Left renal pelvis (tissue), 4 donors: ENCODE data around the gene RNF123. TPM values are rescaled to one million over a fixed set of nuclear protein-coding genes. Genes with fewer than 3 reads are reported as not detected.
"Not testable (repeated sequence)": the region's sequence is repeated elsewhere in the genome, so short reads cannot be mapped to it uniquely, and the experiment has no call there.

Experiments
- DNase-seq, 4 donors: peaks; one replicate each; pipeline ENCODE4 v3.0.0-alpha.2; 2013; ENCODE audit warnings: low read depth in 4 of 4, low spot score in 3 of 4
- polyA plus RNA-seq, 4 donors: library from polyadenylated mRNA; unstranded; fragments of 120-200 nt; gene quantifications; one replicate each; pipeline ENCODE4 v1.2.1, GENCODE V29; 2013; ENCODE audit not compliant: insufficient read length in 4 of 4

The RNF123 gene
- polyA plus RNA-seq, 4 donors = 31.1 to 38.6 (median 34.9) TPM

GRCh38 chr3:49734752-49735151, 45.4 kb downstream of the RNF123 start:
- DNase-seq = no peak

- DNase-seq = no peak
Measured at GRCh38 chr3:49738067-49738713, 48.8 kb downstream of the RNF123 start.

DNA sequence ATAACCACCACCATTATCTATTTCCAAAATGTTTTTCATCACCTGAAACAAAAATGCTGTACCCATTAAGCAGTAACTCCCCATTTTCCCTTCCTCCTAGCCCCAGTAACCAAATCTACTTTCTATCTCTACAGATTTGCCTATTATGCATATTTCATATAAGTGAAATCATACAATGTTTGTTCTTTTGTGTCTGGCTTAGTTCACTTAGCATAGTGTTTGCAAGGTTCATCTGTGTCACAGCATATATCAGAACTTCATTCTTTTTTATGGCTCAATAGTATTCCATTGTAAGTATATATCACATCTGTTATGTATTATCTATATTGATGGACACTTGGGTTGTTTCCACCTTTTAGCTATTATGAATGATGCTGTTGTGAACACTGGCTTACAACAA, 51.1 kb downstream of the RNF123 start:
- DNase-seq = no peak

- DNase-seq = no peak
Measured at GRCh38 chr3:49745986-49746385, 56.6 kb downstream of the RNF123 start.

- DNase-seq = no peak
Measured at GRCh38 chr3:49747792-49748480, 58.6 kb downstream of the RNF123 start.

DNA sequence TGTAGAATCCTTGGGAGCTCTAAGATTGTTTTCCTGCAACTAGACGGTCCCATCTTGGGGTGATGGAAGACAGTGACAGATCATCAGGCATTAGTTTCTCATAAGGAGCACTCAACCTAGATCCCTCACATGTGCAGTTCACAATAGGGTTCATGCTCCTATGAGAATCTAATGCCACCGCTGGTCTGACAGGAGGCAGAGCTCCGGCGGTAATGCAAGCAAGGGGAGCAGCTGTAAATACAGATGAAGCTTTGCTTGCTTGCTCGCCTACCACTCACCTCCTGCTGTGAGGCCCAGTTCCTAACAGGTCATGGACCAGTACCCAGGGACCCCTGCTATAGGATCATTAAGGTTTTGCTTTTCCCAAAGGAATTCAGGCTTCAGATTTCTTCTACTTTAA, 59.5 kb downstream of the RNF123 start:
- DNase-seq = not testable (repeated sequence)

- DNase-seq = no peak
Measured at GRCh38 chr3:49750056-49750455, 60.7 kb downstream of the RNF123 start.

DNA sequence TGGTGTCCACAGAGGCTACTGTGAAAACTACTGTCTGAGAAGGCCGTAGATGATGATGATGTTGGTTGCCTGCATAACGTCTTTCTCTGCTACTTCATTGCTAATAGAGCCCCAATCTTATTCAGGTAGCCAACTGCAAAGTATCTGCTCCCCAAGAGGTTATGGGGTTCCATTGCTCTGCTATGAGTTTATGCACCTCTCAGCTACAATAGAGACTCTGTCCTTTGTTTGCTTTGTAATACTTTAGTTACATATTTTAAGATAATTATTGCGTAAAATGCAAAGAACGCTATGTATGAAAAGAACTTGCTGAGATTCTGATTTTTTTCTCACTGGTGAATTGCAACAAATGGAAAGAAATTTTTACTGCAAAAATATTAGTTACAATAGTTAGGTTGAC, 62.1 kb downstream of the RNF123 start:
- no peak for DNase-seq

- DNase-seq = no peak
Measured at GRCh38 chr3:49754536-49754935, 65.2 kb downstream of the RNF123 start.

DNA sequence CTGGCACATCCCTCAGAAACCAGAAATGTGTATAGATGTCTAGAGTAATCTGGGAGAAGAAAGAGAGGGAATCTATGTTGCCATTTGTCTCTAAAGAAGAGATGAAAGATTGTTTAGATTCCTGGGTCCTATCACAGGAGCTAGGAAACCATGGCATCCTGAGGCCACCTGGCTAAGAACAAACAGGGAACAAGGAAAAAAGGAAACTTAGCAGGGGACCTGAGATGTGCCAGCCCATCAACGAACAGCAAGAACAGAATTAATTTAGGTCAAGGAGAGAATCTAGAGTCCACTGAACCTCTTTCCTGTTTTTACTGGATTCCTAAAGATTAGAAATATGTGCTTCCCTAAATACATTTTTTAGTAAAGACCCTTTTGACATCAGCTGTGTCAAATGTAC, 66.7 kb downstream of the RNF123 start:
- DNase-seq = no peak

GRCh38 chr3:49757197-49757596, 67.8 kb downstream of the RNF123 start:
- no peak for DNase-seq

GRCh38 chr3:49759226-49759625, 69.9 kb downstream of the RNF123 start:
- DNase-seq = no peak

- DNase-seq = no peak
Measured at GRCh38 chr3:49761661-49762060, 72.3 kb downstream of the RNF123 start.

- DNase-seq = no peak
Measured at GRCh38 chr3:49763981-49764380, 74.6 kb downstream of the RNF123 start.

DNA sequence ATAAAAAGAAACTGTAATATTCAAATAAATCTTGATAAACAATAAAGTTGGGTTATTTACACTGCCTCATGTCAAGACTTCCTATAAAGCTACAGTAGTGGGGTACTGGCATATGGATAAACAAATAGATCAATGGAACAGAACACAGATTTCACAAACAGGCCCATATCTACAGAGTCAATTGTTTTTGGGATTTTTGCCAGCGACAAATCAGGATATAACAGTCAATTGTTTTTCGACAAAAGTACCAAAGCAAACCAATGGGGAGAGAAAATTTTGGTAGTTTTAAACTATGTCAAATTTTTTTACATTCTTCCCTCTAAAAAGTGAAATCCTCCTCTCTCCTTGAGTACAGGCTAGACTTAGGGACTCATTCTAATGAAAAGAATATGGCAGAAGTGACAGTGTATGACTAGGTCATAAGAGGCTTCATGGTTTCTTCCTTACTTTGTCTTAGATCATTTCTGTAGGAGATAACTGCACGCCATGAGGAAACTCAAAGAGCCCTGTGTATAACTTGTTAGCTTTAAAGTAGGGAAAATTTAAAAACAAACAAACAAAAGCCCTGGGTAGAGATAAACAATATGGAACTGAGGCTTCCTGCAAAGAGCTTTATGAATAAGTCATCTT, 80.0 kb downstream of the RNF123 start:
- DNase-seq = no peak

DNA sequence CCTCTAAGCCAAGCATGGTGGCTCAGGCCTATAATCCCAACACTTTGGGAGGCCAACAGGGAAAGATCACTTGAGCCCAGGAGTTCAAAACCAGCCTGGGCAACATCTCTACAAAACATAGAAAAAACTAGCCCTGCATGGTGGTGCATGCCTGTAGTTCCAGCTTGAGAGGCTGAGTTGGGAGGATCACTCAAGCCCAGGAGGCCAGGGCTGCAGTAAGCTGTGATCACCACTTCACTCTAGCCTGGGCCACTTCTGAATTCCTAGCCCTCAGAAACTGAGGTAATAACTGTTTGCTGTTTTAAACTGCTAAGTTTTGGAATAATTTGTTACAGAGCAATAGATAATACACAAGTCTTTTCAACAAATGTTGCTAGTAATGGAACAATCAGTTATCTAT, 80.6 kb downstream of the RNF123 start:
- DNase-seq = no peak

Other genes starting within 250 kb of the RNF123 start
- 100 to 1,000 TPM in 3 of 4 donors, 10 to 100 TPM in 1; 74.9 to 114 (median 108) TPM for gene DAG1, start 219.3 kb upstream of the RNF123 start, polyA plus RNA-seq
- 1 to 10 TPM in 3 of 4 donors, under 1 TPM in 1; 0.82 to 1.6 (median 1.1) TPM for gene BSN, start 135.1 kb upstream of the RNF123 start, polyA plus RNA-seq
- 100 to 1,000 TPM in 3 of 4 donors, 10 to 100 TPM in 1; 76.0 to 158 (median 140) TPM for gene APEH, start 15.2 kb upstream of the RNF123 start, polyA plus RNA-seq
- 100 to 1,000 TPM in 2 of 4 donors, 10 to 100 TPM in 2; 33.6 to 347 (median 113) TPM for gene MST1, start 83 bp upstream of the RNF123 start, polyA plus RNA-seq
- 1 to 10 TPM in 3 of 4 donors, under 1 TPM in 1; 0.83 to 1.7 (median 1.3) TPM for gene AMIGO3, start 30.1 kb downstream of the RNF123 start, polyA plus RNA-seq
- gene GMPPB, start 34.4 kb downstream of the RNF123 start, polyA plus RNA-seq = 10 to 100 TPM; 12.8 to 19.4 (median 14.1) TPM
- gene IP6K1, start 97.0 kb downstream of the RNF123 start, polyA plus RNA-seq = 10 to 100 TPM; 50.3 to 55.6 (median 51.6) TPM
- gene CDHR4, start 110.3 kb downstream of the RNF123 start, polyA plus RNA-seq = under 1 TPM in 1 of 4 donors, not detected in 3; 0.12 TPM
- 10 to 100 TPM in 3 of 4 donors, 1 to 10 TPM in 1; 8.9 to 16.7 (median 12.2) TPM for gene INKA1, start 113.7 kb downstream of the RNF123 start, polyA plus RNA-seq
- gene UBA7, start 124.4 kb downstream of the RNF123 start, polyA plus RNA-seq = 10 to 100 TPM; 34.5 to 87.7 (median 45.3) TPM
- 10 to 100 TPM in 3 of 4 donors, 1 to 10 TPM in 1; 7.6 to 11.8 (median 10.9) TPM for gene TRAIP, start 167.0 kb downstream of the RNF123 start, polyA plus RNA-seq
- under 1 TPM; 0.13 to 0.29 (median 0.19) TPM for gene CAMKV, start 180.3 kb downstream of the RNF123 start, polyA plus RNA-seq
- gene MST1R, start 214.3 kb downstream of the RNF123 start, polyA plus RNA-seq = 1 to 10 TPM; 1.2 to 2.6 (median 1.8) TPM
- gene MON1A, start 240.3 kb downstream of the RNF123 start, polyA plus RNA-seq = 1 to 10 TPM; 7.6 to 10.0 (median 8.1) TPM